Stimulated activated CD8-positive, alpha-beta memory T cell treated with anti-CD3 and anti-CD28 coated beads, Interleukin-15, amount 100 ng/mL, for 1 hour (primary cell): ENCODE results near the gene ANTXRL.
"Not testable (repeated sequence)": the region's sequence is repeated elsewhere in the genome, so short reads cannot be mapped to it uniquely, and the experiment has no call there.

Experiments used
- DNase-seq: peaks from one replicate; pipeline ENCODE4 v3.0.0-alpha.2; 2020; ENCODE audit warnings: low read depth

ANTXRL gene

GRCh38 chr10:46365484-46365883, 78.7 kb downstream of the ANTXRL start:
- not testable (repeated sequence) for DNase-seq

- DNase-seq: not testable (repeated sequence)
Measured at GRCh38 chr10:46367209-46367608, 80.4 kb downstream of the ANTXRL start.

DNA sequence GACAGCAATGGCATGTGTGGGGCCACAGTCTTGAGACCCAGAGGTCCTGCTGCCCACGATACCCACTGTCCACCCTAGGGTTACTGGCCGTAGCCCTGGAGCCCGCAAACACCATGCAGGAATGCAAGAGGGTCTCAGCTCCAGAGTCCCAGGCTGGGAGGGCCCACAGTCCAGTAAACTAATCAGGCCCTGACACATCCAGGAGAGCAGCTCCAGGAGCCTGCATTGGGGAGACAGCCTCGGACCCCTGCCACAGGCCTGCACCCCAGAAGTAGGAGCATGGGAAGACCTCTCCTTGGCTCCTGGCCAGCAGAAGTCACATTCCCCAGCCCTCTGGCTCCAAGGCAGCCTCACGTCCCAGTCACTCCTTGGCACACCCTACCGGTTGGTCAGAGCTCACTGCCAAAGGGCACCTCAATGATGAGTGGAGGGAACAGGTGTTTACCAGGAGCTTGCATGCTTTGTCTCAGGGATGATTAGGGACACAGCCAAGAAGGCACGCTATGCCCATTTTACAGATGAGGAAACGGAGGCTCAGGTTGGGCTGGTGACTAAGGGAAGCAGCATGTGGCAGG, 81.0 kb downstream of the ANTXRL start:
- DNase-seq: not testable (repeated sequence)

DNA sequence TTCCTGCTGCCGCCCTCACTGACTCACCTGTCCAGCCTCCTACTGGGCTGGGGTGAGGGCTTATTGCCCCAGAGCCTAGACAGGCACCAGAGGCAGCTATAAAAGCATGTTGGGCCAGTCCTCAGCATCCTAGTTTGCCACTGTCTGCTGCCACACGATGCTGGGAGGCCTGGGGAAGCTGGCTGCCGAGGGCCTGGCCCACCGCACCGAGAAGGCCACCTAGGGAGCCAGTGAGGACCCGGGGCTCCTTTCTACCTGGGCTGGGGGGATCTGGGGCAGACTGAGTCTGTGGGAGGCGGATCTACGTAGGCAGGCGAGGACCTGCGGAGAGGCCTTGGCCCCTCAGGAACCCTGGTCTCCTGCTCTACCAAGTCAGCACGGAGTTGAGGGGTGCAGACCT, 82.2 kb downstream of the ANTXRL start:
- not testable (repeated sequence) for DNase-seq

GRCh38 chr10:46374410-46374809, 87.6 kb downstream of the ANTXRL start:
- DNase-seq: not testable (repeated sequence)

- not testable (repeated sequence) for DNase-seq
Measured at GRCh38 chr10:46375406-46375805, 88.6 kb downstream of the ANTXRL start, which contains the start of gene ANXA8L1. TSS of gene ANXA8L1 (plus strand) at chr10:46375776. CDS start at chr10:46375852, 76 bp downstream.

GRCh38 chr10:46377022-46377421, 90.2 kb downstream of the ANTXRL start:
- not testable (repeated sequence) for DNase-seq

DNA sequence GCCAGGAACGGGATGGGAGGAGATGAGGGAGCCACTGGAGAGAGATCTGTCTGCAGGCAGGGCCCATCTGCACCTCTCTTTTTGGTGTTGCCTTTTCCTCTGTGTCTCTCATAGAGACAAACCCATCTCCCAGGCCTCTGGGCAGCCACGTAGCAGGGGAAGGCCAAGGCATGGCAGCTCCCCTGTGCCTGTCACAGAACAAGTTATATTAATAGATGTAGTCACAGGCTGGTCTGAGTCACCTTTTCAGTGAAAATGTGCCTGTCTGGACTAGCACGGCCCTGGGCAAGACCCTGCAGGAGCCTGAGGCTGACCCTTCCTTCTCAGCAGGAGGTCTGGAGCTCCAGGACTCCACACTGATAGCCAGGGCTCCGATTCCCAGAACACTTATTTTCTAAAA, 90.9 kb downstream of the ANTXRL start:
- not testable (repeated sequence) for DNase-seq

DNA sequence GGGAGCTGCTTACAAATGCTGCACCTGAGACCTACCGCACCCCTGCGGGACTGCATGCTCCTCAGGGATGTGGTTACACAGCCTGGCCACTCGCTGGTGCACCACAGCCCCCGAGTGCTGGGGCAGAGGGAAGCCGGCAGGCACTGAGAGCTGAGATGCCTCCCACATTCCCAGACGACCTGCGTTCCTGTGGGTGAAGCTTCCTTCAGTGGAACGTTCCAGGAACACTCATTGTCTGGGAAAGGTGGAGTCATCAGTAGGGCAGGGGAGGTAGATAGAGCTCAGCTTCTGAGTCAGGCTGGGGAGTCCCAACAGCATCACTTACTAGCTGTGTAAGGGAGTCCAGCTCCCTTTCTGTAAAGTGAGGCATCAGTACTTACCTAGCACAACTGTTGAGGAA, 91.3 kb downstream of the ANTXRL start:
- DNase-seq: not testable (repeated sequence)

DNA sequence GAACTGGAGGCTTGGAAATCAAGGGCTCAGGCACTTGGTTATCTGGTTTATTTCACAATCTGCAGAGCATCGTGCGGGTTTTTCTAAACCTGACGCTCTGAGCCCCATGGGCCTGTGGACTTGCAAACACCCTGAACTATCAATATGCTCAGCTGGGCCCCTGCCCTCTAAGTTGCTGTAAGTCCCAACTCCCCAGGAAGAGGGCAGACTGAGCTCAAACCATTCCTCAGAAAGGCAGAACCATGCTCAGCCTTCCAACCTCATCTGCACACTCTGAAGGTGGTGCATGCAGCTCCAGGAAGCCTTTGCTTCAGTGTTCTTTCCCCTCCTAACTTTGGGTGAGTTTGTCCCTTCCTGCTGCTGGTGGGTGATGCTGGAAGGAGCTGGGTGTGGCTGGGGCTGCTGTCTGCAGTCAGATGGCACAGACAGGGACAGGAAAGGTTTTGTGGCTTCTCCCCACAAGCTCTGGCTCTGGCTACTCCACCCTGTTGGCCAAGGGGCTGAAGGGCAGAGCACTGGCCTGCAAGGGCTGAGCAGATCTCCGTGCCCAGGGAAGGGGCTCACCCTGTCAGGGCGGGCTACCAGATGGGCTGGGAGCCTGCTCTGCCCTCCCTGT, 92.5 kb downstream of the ANTXRL start:
- not testable (repeated sequence) for DNase-seq
